NCI-H69 (cell line): ENCODE data around the gene PNN.

Experiments used
- DNase-seq: peaks from one replicate; lab custom pipeline; 2025; lab: John Stamatoyannopoulos, UW

The PNN gene

GRCh38 chr14:39229601-39230110 is 54.6 kb downstream of the PNN start:
- no peak for DNase-seq

- no peak for DNase-seq
These were observed 55.5 kb downstream of the PNN start for GRCh38 chr14:39230416-39231035.

- DNase-seq = peak; percentile 62
These were observed 56.9 kb downstream of the PNN start for GRCh38 chr14:39231751-39232553.
